Osteoblast (primary cell): ENCODE data around the gene CNDP1. TPM values are rescaled to one million over a fixed set of nuclear protein-coding genes. Genes with fewer than 3 reads are reported as not detected.

Source experiments
- DNase-seq: peaks from one replicate; pipeline ENCODE4 v3.0.0; 2011; ENCODE audit warnings: low spot score, mixed read lengths; ENCODE audit not compliant: insufficient read length; ENCODE audit errors: missing footprints
- H2AFZ ChIP-seq: 2 replicates; pipeline ENCODE4 v1.6.0; 2011; ENCODE audit warnings: mild to moderate bottlenecking, low read length
- H3K27ac ChIP-seq: 2 replicates; pipeline ENCODE4 v1.5.1; 2011; ENCODE audit warnings: mild to moderate bottlenecking, low read depth, low read length, moderate library complexity
- H3K27me3 ChIP-seq: 2 replicates; pipeline ENCODE4 v1.6.0; 2012; ENCODE audit warnings: mild to moderate bottlenecking, control low read depth, inconsistent platforms, low read length, moderate library complexity; ENCODE audit not compliant: insufficient read depth
- H3K36me3 ChIP-seq: 2 replicates; pipeline ENCODE4 v1.5.1; 2011; ENCODE audit warnings: mild to moderate bottlenecking, low read length, control low read depth, moderate library complexity; ENCODE audit not compliant: insufficient read depth
- H3K4me1 ChIP-seq: 2 replicates; pipeline ENCODE4 v1.5.1; 2011; ENCODE audit warnings: mild to moderate bottlenecking, low read length, control low read depth, moderate library complexity; ENCODE audit not compliant: insufficient read depth
- H3K4me2 ChIP-seq: 2 replicates; pipeline ENCODE4 v1.6.0; 2011; ENCODE audit warnings: mild to moderate bottlenecking, low read length; ENCODE audit not compliant: insufficient read depth
- H3K4me3 ChIP-seq: fragments of 200-600 bp; sonication (generic); 3 replicates; pipeline ENCODE4 v1.5.1; 2012; ENCODE audit warnings: mild to moderate bottlenecking, low read length, inconsistent platforms; ENCODE audit not compliant: insufficient read depth
- H3K79me2 ChIP-seq: 2 replicates; pipeline ENCODE4 v1.6.0; 2012; ENCODE audit warnings: mild to moderate bottlenecking, low read length, control low read depth, inconsistent platforms; ENCODE audit not compliant: insufficient read depth
- H3K9me3 ChIP-seq: 2 replicates; pipeline ENCODE4 v1.5.1; 2011; ENCODE audit warnings: low read depth, low read length, control low read depth
- H4K20me1 ChIP-seq: 2 replicates; pipeline ENCODE4 v1.6.0; 2012; ENCODE audit warnings: mild to moderate bottlenecking, low read length, control low read depth; ENCODE audit not compliant: insufficient read depth
- total RNA-seq: library from RNA; depleted of rRNA; stranded (reverse); fragments of >200 nt; gene quantifications from 2 replicates; pipeline ENCODE4 v1.2.3, GENCODE V29; 2012
- TF ChIP-seq, protein P1 (sequence below): IDR thresholded peaks from 2 replicates; pipeline ENCODE4 v1.5.1; 2011; ENCODE audit warnings: mild to moderate bottlenecking, low read depth, low read length, moderate library complexity; ENCODE audit errors: extremely low read depth

CNDP1 gene
- total RNA-seq, 1 donor: not detected

DNA sequence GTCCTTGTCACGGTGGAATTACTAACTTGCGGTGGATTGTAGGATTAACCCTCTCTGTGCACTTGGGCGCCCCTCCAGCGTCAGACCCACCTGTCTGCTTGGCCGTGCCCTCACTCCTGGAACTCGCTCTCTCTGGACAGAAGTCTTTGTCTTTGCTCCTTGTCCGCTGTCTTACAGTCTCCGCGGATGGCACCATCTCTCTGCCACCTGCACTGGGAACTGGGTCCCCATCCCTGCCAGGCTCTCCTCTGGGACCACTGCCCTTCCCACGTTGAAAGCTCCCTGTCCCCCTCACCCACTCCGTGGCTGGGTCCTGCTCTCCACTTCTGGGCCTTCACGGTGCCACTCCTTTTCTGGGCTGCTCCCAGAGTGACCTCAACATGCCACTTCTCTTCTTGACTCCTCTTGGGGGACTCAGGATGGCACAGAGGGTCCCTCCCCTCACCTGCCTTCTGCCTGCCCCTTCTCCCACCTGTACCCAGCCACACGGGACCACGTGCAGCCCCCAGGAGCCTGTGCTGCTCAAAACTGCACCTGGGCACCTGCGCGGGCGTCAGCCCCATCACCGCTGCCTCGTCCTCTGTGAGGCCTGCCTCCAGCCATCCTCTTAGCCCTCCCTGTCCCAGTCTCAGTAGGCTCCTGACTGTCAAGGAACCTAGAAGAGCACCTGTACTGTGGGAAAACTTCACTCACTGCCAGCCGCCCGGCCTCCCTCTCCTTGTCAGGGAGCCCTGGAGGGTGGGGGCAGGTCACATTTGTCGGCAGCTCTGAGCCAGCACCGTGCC, 27.0 kb upstream of the CNDP1 start:
- no peaks in the 10 kb centered on the region for H3K27me3 ChIP-seq
- H3K9me3 ChIP-seq: no peaks in the 10 kb centered on the region
- H3K27ac ChIP-seq: no peak overlapping the region
- H3K4me2 ChIP-seq: no peak overlapping the region
- DNase-seq: no peak
- H3K4me1 ChIP-seq: no peaks in the 10 kb centered on the region
- no peaks in the 10 kb centered on the region for H3K79me2 ChIP-seq
- peaks cover 3% of the 10 kb centered on the region for H4K20me1 ChIP-seq
- peaks cover 42% of the 10 kb centered on the region for H3K36me3 ChIP-seq
- H3K4me3 ChIP-seq: no peak overlapping the region
- TF ChIP-seq, protein P1, sequence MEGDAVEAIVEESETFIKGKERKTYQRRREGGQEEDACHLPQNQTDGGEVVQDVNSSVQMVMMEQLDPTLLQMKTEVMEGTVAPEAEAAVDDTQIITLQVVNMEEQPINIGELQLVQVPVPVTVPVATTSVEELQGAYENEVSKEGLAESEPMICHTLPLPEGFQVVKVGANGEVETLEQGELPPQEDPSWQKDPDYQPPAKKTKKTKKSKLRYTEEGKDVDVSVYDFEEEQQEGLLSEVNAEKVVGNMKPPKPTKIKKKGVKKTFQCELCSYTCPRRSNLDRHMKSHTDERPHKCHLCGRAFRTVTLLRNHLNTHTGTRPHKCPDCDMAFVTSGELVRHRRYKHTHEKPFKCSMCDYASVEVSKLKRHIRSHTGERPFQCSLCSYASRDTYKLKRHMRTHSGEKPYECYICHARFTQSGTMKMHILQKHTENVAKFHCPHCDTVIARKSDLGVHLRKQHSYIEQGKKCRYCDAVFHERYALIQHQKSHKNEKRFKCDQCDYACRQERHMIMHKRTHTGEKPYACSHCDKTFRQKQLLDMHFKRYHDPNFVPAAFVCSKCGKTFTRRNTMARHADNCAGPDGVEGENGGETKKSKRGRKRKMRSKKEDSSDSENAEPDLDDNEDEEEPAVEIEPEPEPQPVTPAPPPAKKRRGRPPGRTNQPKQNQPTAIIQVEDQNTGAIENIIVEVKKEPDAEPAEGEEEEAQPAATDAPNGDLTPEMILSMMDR: no peak
- H2AFZ ChIP-seq: no peak overlapping the region

DNA sequence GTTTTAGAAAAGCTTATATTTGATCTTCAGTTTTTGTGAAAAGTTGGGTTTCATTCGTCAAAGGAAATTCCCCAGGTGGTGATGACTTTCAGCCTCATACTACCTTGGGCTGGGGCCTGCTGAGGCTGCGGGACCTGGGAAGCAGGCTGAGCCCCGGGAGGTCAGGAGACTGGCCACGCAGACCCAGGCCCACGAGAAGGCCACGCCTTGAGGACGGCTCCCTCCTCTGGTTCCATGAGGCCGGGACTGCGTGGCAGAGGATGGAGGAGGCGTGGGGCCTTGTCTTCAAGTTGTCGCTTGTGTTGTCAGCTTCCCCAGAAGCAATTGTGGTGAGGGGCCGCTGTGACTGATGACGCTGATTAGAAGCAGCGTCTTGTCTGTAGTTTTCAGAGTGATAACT, 26.4 kb upstream of the CNDP1 start:
- H3K27me3 ChIP-seq: no peaks in the 10 kb centered on the region

DNA sequence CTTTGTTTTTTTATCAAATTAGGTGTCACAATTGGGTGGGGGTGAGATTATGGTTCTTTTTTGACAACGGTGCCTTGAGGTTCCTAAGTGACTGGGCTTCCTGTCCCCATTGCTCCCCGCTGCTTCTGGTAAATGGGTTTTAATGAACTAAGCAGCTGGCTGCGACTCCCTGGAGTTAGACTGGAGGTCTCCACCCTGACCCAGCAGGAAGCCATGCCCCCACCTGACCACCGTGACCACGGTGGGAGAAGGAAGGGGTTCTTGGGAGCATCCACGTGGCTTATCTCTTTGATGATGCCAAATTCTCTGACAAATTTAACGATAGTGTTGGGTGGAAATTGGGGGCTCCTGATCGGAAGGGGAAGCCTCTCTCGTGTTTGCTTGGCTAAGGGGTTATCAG, 25.9 kb upstream of the CNDP1 start:
- Histone ChIP-seq H3K9me3 (no peaks in the 10 kb centered on the region), H3K4me3 (no peak overlapping the region), H3K27ac (no peak overlapping the region), H3K27me3 (no peaks in the 10 kb centered on the region), H3K4me1 (no peaks in the 10 kb centered on the region), H3K36me3 (peaks cover 36% of the 10 kb centered on the region), H2AFZ (no peak overlapping the region), H3K4me2 (no peak overlapping the region), H3K79me2 (no peaks in the 10 kb centered on the region), H4K20me1 (peaks cover 3% of the 10 kb centered on the region)
- DNase-seq: no peak
- TF ChIP-seq, protein P1: no peak

More for the DNA sequence above, 26.4 kb upstream of the CNDP1 start:
- TF ChIP-seq, protein P1: no peak
- Histone ChIP-seq H3K4me2 (no peak overlapping the region), H3K27ac (no peak overlapping the region), H4K20me1 (peaks cover 3% of the 10 kb centered on the region), H3K9me3 (no peaks in the 10 kb centered on the region), H3K79me2 (no peaks in the 10 kb centered on the region), H3K36me3 (peaks cover 41% of the 10 kb centered on the region), H2AFZ (no peak overlapping the region), H3K4me1 (no peaks in the 10 kb centered on the region), H3K4me3 (no peak overlapping the region)
- DNase-seq: no peak

DNA sequence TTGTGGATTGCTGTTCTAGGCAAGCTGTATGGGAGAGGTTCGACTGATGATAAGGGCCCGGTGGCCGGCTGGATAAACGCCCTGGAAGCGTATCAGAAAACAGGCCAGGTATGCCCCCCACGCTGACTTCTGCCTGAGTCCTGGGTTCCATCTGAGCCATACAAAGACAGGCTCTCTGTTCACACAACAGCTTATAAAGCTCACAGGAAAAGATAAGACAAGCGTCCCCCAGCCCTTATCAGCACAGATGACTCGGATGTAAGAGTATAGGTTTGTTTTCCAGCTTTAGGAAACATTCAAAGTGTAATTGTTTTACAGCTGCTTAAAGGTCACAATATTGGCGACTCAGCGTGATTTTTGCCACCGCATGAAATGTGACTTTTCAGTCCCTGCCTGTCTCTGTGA, 25.5 kb upstream of the CNDP1 start:
- H3K9me3 ChIP-seq: no peaks in the 10 kb centered on the region
- H3K27me3 ChIP-seq: no peaks in the 10 kb centered on the region
- H3K36me3 ChIP-seq: peaks cover 34% of the 10 kb centered on the region
- DNase-seq: no peak
- H2AFZ ChIP-seq: no peak overlapping the region
- no peaks in the 10 kb centered on the region for H3K79me2 ChIP-seq
- H3K27ac ChIP-seq: no peak overlapping the region
- H4K20me1 ChIP-seq: peaks cover 3% of the 10 kb centered on the region
- TF ChIP-seq, protein P1: no peak
- no peak overlapping the region for H3K4me2 ChIP-seq
- H3K4me3 ChIP-seq: no peak overlapping the region
- H3K4me1 ChIP-seq: no peaks in the 10 kb centered on the region
